Large intestine (tissue), 12 donors: ENCODE data around the gene CCL23. TPM values are rescaled to one million over a fixed set of nuclear protein-coding genes. Genes with fewer than 3 reads are reported as not detected.

Experiments
- DNase-seq, 2 donors: peaks; one replicate each; pipeline versions ENCODE4 v3.0.0 to v3.0.0-alpha.2; 2013
- H3K27ac ChIP-seq: one replicate; pipeline ENCODE4 v1.5.1; 2013; ENCODE audit warnings: low read length
- H3K27me3 ChIP-seq: 2 replicates; pipeline ENCODE4 v1.6.1; 2013; ENCODE audit warnings: low read length; ENCODE audit not compliant: control insufficient read depth, insufficient read depth
- H3K36me3 ChIP-seq: 2 replicates; pipeline ENCODE4 v1.6.1; 2013; ENCODE audit warnings: low read length; ENCODE audit not compliant: control insufficient read depth, insufficient read depth
- H3K4me1 ChIP-seq: one replicate; pipeline ENCODE4 v1.6.1; 2013; ENCODE audit warnings: low read length; ENCODE audit not compliant: control insufficient read depth, insufficient read depth
- H3K4me3 ChIP-seq: one replicate; pipeline ENCODE4 v1.5.1; 2013; ENCODE audit warnings: low read length
- H3K9me3 ChIP-seq: one replicate; pipeline ENCODE4 v1.6.1; 2013; ENCODE audit warnings: mild to moderate bottlenecking, low read depth, low read length, moderate library complexity; ENCODE audit not compliant: control insufficient read depth
- WGBS: methylation state at CpG from one replicate; pipeline ENCODE4 v1.1.5; 2013; ENCODE audit warnings: low lambda C conversion rate; ENCODE audit not compliant: insufficient coverage; 5-methylcytosine and 5-hydroxymethylcytosine counted together
- long read RNA-seq, 11 donors: transcript quantifications; one replicate each; lab custom pipeline, GENCODE V29; 2026
- polyA plus RNA-seq: library from polyadenylated mRNA; unstranded; fragments of 120-200 nt; gene quantifications from one replicate; pipeline ENCODE4 v1.2.1, GENCODE V29; 2013

The CCL23 gene
- polyA plus RNA-seq: 1.2 TPM
- long read RNA-seq, donor 1: 0 reads
- long read RNA-seq, donor 2: 0 reads
- long read RNA-seq, donor 3: 0 reads
- long read RNA-seq, donor 4: 0 reads
- long read RNA-seq, donor 5, partial matches to known transcripts: 0 of 1 reads
- long read RNA-seq, donor 5, other reads (novel, unspliced or antisense): 0 of 1 reads
- long read RNA-seq, donor 6: 0 reads
- long read RNA-seq, donor 7: 0 reads
- long read RNA-seq, donor 8: 0 reads
- long read RNA-seq, donor 9, partial matches to known transcripts: 0 of 2 reads
- long read RNA-seq, donor 9, other reads (novel, unspliced or antisense): 0 of 2 reads
- long read RNA-seq, donor 10: 0 reads
- long read RNA-seq, donor 11: 0 reads

- no peaks in the 10 kb centered on the region for H3K27me3 ChIP-seq
- no peak for DNase-seq
- H3K36me3 ChIP-seq: no peaks in the 10 kb centered on the region
- no peaks in the 10 kb centered on the region for H3K9me3 ChIP-seq
- H3K27ac ChIP-seq: no peak within 1 kb of the TSS
- no peaks in the 10 kb centered on the region for H3K4me1 ChIP-seq
- 80% methylated on average over 1 of the region's 6 CpGs for WGBS
- no peak within 1 kb of the TSS for H3K4me3 ChIP-seq
Measured at GRCh38 chr17:36017799-36018198, at the start of gene CCL23. TSS of gene CCL23 (minus strand) at chr17:36017972. CDS start at chr17:36017897, 75 bp downstream.

GRCh38 chr17:36066365-36066985, 48.7 kb upstream of the CCL23 start:
- H3K27ac ChIP-seq: no peak overlapping the region
- H3K27me3 ChIP-seq: no peaks in the 10 kb centered on the region
- H3K4me1 ChIP-seq: no peaks in the 10 kb centered on the region
- no peaks in the 10 kb centered on the region for H3K9me3 ChIP-seq
- WGBS: no CpG with 5 or more reads among the region's 6 CpGs
- H3K36me3 ChIP-seq: no peaks in the 10 kb centered on the region
- H3K4me3 ChIP-seq: no peak overlapping the region
- DNase-seq: no peak

GRCh38 chr17:36063786-36064541, 46.2 kb upstream of the CCL23 start, which contains the start of gene CCL18:
TSS of gene CCL18 (plus strand) at chr17:36064272. CDS start at chr17:36064343, 71 bp downstream.
- Histone ChIP-seq H3K4me1 (no peaks in the 10 kb centered on the region), H3K9me3 (no peaks in the 10 kb centered on the region), H3K27me3 (no peaks in the 10 kb centered on the region), H3K4me3 (no peak within 1 kb of the TSS), H3K36me3 (no peaks in the 10 kb centered on the region), H3K27ac (no peak within 1 kb of the TSS)
- 80% methylated on average over 1 of the region's 5 CpGs for WGBS
- DNase-seq: no peak

GRCh38 chr17:36060816-36061215, 43.0 kb upstream of the CCL23 start:
- Histone ChIP-seq H3K27ac (no peak overlapping the region), H3K4me3 (no peak overlapping the region), H3K4me1 (no peaks in the 10 kb centered on the region), H3K27me3 (no peaks in the 10 kb centered on the region), H3K36me3 (no peaks in the 10 kb centered on the region), H3K9me3 (no peaks in the 10 kb centered on the region)
- no peak for DNase-seq
- 100% methylated on average over 1 of the region's 2 CpGs for whole genome bisulfite sequencing

- DNase-seq: no peak
- H3K4me1 ChIP-seq: no peaks in the 10 kb centered on the region
- no CpG with 5 or more reads among the region's 7 CpGs for WGBS
- no peaks in the 10 kb centered on the region for H3K36me3 ChIP-seq
- no peaks in the 10 kb centered on the region for H3K27me3 ChIP-seq
- H3K27ac ChIP-seq: no peak overlapping the region
- H3K9me3 ChIP-seq: no peaks in the 10 kb centered on the region
- no peak overlapping the region for H3K4me3 ChIP-seq
Measured at GRCh38 chr17:36059406-36059805, 41.6 kb upstream of the CCL23 start.

- no peaks in the 10 kb centered on the region for H3K9me3 ChIP-seq
- DNase-seq: no peak
- no peaks in the 10 kb centered on the region for H3K4me1 ChIP-seq
- H3K36me3 ChIP-seq: no peaks in the 10 kb centered on the region
- H3K27ac ChIP-seq: no peak overlapping the region
- no peak overlapping the region for H3K4me3 ChIP-seq
- no peaks in the 10 kb centered on the region for H3K27me3 ChIP-seq
Measured at GRCh38 chr17:36057911-36058310, 40.1 kb upstream of the CCL23 start.

GRCh38 chr17:36055921-36056520, 38.2 kb upstream of the CCL23 start:
- DNase-seq: no peak
- no peaks in the 10 kb centered on the region for H3K27me3 ChIP-seq
- no peaks in the 10 kb centered on the region for H3K9me3 ChIP-seq
- no peak overlapping the region for H3K27ac ChIP-seq
- no peaks in the 10 kb centered on the region for H3K4me1 ChIP-seq
- 94% methylated on average over 2 of the region's 4 CpGs for WGBS
- no peaks in the 10 kb centered on the region for H3K36me3 ChIP-seq
- no peak overlapping the region for H3K4me3 ChIP-seq

GRCh38 chr17:36055171-36055570, 37.4 kb upstream of the CCL23 start:
- Histone ChIP-seq H3K4me3 (no peak overlapping the region), H3K36me3 (no peaks in the 10 kb centered on the region), H3K9me3 (no peaks in the 10 kb centered on the region), H3K27ac (no peak overlapping the region), H3K27me3 (no peaks in the 10 kb centered on the region), H3K4me1 (no peaks in the 10 kb centered on the region)
- WGBS: 83% methylated on average over 1 of the region's 2 CpGs
- DNase-seq: no peak

- H3K36me3 ChIP-seq: no peaks in the 10 kb centered on the region
- H3K27me3 ChIP-seq: no peaks in the 10 kb centered on the region
- H3K4me1 ChIP-seq: no peaks in the 10 kb centered on the region
- no peak overlapping the region for H3K4me3 ChIP-seq
- no peak for DNase-seq
- WGBS: no CpG with 5 or more reads among the region's 2 CpGs
- peaks cover 4% of the 10 kb centered on the region for H3K9me3 ChIP-seq
- no peak overlapping the region for H3K27ac ChIP-seq
Measured at GRCh38 chr17:36049643-36050042, 31.9 kb upstream of the CCL23 start.

- Histone ChIP-seq H3K4me3 (no peak overlapping the region), H3K27me3 (no peaks in the 10 kb centered on the region), H3K36me3 (no peaks in the 10 kb centered on the region), H3K9me3 (peaks cover 4% of the 10 kb centered on the region), H3K4me1 (no peaks in the 10 kb centered on the region), H3K27ac (no peak overlapping the region)
- no peak for DNase-seq
- no CpG with 5 or more reads among the region's 2 CpGs for WGBS
Measured at GRCh38 chr17:36048066-36048465, 30.3 kb upstream of the CCL23 start.
